ENCODE measurements around the gene OXER1.

The OXER1 gene

DNA sequence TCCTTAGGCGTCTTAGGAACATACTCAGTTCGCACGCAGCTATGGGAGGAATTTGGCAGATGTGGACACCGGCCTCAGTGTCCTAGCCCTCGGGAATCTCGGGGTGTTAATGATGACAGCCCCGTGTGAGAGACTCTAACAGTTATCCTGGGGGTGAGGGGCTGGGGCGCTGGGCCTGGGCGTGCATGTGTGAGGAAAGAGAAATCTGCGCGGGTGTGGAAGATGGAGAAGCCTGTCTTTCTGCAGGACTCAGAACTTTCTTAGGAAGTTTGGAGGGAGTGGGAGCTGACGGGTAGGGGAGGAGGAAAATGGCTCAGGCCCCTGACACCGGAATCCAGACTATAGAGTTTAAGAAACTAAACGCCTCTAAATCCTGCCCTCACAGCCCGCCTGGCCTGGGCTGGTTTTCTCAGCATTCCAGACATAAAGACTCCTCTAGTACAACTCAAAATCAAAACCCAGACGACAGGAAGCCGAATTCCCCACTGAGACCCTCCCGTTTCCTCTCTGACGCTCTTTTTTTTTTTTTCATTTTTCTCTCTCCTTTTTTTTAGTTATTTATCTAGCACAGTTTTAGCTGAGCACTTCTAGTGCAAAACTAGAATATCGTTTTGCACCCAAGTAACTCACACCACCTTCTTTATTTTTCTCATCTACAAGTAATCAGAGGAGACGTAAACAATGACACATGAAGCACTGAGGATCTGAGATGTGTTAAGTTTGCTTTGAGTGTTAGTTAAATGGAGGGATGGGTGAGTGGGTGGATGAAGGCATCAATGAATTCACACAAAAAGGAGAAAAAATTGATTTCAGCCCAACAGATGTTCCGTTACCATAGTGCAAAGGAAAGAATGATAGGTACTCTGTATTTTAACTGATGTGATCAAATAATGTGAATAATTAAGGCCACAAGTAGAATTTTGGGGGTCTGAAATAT lies 29.7 kb upstream of the OXER1 start:
- no peak for DNase-seq

DNA sequence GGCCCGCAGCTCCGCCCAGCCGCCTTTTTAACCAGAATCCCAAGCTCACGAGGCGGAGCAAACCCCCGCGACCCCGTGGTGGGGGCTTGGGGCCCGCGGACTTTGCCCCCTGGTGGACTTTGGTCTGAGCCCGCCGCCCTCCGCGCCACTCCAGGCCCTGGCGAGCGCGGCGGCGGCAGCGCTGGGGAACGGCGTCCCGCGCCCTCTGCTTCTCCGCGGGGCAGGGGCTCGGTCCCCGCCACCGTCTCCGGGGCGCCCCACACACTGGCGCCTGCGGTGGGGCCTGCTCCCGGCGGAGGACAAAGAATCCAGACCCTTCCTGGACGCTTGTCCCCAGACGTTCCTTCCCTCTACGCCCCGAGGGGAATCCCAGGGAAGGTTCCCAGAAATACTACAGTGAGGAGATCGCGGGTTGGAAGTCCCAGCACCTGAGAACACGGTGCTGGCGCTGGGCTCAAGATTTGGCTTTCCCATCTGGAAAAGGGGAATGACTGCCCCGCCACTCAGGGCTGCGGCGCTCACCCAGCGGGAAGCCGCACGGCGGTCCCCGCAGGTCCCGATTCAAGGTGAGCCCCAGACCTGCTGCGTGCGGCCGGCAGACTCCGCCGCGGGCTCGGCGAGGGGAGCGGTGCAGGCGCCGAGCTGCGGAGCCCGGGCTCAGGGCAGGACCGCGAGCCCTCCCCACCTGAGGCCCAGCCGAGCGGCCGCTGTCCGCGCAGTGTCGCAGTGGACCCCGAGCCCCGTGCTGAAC lies 28.8 kb upstream of the OXER1 start, which contains the start of gene HAAO:
Gene HAAO, minus strand, starts transcription at position 1 of the 751 bp plus-strand sequence. CDS start 47 bp downstream, outside the sequence.
- no peak for DNase-seq

DNA sequence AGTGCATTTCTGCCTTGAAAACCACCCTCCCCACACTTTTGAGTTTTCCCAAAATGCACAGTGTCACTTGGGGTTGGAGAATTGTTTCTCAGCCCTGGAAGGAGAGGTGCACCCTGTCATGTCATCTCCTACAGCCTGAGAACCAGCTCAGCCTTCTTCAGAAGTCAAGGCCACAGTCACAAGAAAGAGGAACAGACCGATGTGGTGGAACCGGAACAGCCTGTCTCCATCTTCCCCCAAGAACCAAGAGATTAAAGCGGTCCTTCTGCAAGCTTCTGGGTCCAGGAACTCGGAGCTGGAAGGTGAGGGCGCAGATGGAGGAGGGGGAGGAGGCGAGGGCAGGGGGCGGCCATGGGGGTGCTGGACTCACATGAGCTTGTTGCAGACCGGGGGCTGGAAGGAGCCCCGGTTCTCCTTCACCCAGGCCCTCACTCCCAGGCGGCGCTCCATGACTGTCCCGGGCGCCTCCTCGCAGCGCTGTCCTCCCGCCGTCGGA lies 28.2 kb upstream of the OXER1 start:
- DNase-seq = peak; percentile 4

DNA sequence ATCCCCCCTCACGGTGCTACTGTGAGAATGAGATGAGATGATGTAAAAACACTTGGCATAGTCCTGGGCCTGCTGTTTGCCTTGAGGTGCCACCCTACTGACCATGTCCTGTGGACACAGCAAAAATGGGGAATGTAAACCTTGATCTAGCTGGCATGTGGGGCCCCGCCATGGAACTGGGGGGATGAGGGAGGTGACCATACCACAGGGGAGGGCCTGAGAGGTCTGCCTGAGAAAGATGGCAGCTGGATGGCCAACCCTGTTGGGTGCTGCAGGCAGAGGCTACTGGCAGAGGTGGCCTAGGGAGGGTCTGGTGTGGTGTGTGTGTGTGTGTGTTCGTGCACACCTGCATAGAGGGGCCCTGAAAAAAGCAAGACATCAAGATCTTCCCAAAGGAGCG lies 27.7 kb upstream of the OXER1 start:
- DNase-seq = no peak

DNA sequence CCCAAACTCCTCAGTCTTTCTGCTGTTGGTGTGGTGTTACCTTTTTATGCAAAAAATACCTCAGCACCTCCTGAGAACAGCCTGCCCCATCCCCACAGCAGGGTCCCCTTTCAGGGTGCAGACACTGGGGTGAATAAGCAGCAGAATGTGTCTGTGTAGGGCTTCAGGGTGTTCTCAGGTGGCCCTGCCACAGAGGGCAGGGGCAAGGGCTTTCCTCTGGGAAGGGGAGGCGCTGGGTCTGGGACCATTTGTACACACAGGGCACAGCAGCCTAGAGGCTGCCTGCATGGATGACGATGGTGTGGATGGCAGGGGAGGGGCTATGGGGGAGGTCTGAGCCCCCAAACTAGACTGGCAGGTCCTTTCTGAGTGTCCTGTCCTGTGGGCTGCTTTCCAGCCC lies 25.8 kb upstream of the OXER1 start:
- DNase-seq = no peak

DNA sequence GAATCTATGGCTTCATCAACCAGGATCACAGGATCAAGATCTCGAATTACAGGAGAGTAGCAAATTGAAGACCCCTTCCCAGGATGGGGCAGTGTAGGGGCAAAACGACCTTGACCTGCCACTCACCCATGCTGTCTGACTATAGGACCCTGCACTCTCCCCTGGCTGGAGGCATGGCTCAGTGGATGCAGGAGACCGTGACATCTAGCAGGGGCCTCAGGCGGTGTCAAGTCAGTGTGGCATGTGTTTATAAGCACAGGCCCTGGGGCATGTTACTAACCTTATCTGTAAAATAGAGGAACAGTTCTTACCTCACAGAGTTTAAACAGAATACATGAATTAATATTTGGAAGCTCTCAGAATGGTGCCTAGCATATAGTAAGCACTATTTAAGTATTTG lies 24.9 kb upstream of the OXER1 start:
- DNase-seq = no peak

DNA sequence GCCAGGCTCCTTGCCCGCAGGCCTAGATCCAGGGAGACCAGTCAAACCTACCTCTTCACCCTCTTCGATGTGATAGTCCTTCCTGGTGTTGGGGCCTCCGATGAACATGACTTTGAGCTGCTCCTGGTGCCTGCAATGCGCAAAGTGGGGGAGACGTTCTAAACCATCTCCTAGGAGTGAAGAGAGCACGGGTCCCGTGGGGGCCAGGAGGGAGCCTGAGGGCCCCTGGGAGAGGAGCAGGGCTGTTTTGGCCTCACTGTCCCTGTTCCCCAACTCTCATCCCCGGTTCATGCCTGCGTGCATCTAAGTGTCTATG lies 24.5 kb upstream of the OXER1 start:
- DNase-seq = no peak

DNA sequence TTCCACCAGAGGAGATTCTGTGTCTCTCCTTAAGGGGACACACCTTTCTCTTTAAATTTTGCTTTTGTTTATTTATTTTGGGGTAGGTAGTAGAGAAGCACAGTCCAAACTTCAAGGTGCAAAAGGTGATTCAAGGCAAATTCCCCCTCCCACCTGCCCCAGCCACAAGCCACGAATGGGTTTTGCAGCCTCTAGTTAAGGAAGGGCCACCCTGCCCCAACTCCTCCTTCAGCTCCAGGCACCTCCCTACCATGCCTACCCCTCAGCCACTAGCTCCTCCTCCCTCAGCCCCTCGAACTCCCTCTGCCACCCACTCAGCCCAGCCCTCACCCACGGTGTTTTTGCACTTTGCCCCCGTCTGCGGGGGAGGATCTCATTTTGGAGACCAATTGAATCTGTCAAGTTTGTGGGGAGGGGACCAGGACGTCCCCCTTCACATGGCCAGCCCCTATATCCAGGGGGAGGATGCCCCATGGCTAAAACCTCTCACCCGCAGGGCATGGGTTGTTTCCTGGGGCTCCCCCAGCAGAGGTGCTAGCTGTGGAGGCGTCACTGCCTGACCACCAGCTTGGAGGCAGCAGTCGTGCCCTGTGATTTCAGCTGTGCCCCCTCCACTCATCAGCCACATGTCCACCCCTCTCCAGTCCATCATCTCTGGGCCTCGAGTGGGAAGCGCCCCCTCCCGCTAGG lies 24.0 kb upstream of the OXER1 start:
- no peak for DNase-seq

DNA sequence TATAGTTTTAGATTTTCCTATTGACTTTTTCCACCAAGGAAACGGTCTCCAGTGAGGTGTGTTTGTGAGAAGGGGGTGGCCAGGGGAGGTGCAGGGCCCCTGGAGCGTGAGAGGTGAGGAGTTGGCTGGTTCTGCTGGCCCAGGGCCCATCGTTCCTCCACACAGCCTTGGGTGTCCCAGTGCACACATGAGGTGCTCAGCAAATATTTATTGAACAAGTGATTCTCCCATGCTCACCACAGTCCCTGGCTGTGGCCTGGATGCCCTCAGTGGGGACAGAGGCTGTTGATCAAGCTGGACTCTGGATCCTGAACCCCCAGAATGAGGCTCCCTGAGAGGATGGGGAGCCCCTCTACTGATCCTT lies 23.5 kb upstream of the OXER1 start:
- no peak for DNase-seq

DNA sequence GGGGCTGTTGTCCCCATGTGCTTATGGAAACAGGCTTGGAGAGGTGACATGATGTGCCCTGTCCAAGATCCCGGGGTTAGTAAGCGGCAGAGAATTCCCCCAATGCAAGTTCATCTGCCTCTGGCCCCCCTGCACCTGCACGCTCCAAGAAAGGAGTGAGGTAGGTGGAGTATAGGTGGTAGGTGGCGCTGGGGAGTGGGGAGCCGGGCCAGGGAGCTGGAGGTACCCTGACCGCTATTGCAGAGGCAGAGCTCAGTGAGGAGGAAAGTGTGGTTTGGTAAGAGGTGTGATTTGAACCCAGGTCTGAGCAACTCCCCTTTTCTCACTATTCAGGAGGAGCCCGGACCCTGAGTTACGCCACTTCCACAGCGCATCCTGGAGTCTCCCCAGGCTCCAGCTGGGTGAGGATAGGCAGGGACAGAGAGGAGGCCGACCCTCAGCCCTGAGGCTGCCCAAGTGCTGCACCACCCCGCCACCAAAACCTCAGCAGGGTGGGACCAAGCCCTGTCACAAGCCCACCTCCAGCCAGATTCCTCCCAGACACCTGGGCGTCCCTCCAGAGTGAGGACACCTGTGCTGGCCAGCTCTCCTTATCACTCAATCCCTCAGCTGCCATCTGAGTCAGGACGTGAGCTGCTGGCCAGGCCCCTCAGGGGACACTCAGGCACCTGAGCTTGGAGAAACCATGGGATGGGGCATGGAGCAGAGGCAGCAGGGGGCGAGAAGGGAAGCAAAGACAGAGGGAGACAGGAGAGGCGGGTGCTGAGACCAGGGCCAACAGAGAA lies 22.8 kb upstream of the OXER1 start:
- DNase-seq = no peak

DNA sequence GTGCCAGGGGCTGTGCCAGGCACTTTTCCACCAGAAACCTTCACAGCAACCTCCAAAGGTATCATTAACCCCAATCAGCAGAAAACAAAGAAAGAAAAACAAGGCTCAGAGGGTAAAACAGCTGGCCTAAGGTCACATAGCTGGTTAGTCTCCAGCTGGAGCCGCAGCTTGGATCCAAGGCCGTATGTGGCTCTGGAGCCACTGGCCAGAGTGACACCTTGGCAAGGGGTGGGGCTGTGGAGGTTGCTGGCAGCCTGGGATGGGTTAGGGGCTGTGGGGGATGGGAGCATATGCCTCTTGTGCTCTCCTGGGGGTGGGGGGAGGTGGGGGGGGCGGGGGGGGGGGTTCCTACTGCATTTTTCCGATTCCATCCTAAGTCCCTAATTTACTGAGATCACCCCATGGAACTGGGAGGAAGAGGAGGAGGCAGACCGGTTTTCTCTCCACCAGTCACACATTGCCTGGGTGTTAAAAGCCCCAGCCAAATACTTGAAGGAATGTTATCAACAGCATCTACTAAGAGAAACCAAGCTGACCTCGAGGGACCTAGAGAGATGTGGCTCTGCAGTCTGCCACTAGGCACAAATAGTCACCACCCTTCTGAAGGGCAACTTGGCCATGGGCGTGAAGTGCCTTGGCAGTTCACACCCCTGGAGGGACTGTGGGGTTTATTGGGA lies 20.4 kb upstream of the OXER1 start:
- no peak for DNase-seq

DNA sequence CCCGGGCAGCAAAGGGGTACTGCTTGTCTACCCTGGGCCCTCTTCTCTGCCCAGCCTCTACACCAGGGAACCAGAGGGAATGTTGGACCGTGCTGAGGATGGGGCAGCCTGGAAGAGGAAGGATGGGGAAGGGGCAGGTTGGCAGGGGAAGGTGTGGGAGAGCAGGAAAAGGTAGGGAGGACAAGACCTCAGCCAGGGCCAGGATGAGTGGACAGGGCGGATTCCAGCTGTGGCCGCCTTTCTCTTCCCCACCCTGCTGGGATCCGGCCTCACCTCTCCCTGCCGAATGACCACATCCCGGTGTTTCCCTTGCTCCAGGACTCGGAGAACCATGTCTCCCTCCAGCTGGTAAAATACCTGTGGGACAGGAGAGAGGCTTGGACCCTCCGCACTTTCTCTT lies 19.6 kb upstream of the OXER1 start:
- DNase-seq = no peak

DNA sequence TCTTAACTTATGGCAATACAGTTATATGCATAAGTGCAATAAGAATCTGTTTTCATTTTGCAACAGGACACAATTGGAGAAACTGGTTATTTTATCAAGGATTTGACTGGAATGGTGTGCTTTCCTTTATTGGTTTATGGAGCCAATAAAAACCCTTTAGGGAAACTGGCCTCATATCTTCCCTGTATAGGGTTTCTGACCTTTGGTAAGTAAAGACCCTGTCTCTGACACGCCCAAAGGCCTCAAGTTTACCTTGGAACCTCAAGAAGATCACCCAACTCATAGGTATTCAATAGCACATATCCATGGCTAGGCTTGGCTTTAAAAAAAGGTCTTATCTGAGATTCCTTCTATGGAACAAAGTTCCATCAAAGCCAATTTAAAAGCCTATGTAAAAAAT lies 17.2 kb upstream of the OXER1 start:
- no peak for DNase-seq

DNA sequence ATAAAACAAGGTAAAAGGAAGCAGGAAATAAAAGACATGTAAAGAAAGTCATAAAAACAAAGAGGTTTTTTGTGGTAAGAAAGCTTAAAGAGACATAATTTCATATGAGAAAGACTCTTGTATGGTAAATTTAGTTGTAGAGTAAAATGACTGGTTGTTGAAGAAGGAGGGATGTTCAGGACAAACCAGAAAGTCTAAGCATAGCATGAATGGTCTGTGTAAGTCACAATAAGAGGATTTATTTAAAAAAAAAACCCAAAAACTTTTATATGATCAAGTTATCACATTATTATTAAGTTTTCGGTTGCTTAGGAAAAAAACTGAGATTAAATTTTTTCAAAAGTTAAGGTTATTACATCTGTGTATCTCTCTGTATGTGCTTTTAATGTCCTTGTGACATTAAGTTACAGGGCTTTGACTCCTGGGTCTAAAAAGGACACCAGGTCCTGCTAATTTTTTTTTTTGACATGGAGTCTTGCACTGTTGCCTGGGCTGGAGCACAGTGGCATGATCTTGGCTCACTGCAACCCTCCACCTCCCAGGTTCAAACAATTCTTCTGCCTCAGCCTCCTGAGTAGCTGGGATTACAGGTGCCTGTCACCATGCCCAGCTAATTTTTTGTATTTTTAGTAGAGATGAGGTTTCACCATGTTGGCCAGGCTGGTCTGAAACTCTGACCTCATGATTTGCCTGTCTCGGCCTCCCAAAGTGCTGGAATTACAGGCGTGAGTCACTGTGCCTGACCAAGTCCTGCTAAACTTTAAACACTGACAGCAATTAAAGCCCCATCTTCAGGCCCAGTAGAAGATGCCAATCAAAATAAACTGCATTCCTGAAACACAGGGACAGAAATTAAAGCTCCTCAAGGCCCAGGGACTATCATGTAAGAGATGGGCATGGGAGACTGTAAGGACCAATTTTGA lies 14.2 kb upstream of the OXER1 start:
- no peak for DNase-seq

DNA sequence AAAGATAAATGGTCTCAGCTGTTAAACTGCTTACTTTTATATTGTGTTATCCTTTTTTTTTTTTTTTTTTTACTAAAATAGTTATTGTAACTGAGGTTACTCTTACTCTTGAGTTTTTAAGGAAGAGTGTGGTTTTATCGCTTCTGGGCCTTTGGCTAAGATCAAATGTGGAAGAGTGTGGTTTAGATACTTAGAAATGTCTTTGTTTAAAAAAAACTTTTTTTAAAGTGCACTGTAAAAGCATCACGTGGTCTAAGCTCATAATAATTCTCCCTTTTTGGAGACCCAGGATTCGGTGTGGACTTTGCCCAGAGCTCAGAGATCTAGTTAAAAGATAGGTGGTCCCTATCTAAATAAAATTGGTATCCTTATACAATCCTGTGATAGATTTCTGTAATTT lies 11.9 kb upstream of the OXER1 start:
- no peak for DNase-seq

DNA sequence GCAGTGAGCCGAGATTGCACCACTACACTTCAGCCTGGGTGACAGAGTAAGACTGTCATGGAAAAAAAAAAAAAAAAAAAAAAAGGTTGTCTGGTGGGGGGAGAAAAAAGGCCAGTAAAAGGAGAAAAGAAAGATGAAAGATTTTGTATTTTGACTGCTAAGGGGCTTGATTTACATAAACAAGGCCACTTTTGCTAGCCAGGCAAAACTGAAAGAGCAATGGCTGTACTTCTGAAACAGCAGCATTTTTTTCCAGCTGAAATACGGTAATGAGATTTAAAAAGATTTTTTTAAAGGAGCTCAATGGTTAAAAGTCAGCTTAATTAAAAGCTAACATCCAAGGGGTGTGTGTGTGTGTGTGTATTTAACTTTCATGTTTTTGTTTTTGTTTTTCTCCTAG lies 11.3 kb upstream of the OXER1 start:
- no peak for DNase-seq

DNA sequence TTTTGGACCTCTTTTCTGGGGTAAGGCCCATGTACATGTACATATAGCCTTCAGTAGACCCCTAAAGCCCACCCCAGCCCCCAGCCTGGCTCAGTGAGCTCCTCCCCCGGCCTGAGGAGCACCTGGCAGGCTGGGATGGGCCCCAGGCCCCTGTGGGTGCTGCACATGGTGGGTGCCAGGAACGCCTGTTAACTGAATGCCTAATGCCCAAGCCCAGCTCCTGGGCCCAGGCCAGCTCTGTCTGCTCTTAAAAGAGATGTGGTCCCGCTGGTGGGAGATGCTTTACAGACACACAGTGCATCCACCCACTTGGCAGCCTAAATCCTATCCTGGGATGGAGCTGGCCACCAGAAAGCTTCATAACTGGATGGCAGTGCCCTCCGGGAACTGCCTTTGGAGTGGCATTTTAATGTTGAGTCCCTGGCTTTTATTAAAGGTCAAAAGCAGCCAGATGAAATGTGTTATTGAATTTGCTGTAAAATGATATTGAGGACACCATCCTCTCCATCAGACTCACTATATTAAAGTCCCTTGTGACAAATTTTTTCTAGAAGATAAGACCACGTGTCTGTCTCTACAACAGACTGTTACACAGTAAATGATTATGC lies 7.7 kb upstream of the OXER1 start:
- no peak for DNase-seq

DNA sequence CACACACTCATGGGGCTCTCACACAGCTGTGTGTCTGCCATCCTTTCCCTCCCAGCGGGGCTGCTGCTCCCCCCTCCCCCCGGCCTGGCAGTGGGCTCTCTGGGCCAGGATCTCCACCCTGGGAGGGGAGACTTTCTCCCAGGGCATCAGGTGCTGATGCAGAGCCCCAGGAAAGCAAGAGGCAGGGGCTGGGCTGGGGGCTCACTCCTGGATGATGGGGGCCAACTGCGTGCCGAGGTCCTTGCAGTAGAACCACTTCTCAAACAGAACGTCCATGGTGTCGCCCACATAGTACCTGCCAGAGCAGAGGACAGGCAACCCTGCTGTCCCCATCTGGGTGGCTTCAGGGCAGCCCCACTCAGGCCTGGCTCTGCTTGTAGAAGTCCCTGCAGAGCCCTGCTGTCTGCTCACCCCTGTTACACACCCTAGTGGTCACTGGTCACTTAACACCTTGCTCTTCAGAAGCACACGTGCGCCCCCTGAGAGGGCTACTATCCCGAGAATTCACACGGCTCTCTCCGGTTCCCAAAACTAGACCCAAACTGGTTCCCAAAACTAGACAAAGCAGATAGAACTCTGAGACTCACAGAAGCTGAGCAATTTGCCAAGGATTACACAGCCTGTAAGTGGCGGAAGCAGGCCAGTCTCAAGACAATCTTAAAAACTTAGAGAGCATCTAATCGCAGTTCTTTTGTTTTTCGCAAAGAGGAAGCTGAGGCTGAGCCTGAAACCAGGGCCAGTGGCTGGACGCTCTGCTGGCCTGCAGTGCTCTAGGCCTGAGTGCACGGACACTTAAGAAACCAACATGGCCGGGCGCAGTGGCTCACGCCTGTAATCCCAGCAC lies 6.6 kb upstream of the OXER1 start:
- peak; percentile 7 for DNase-seq

DNA sequence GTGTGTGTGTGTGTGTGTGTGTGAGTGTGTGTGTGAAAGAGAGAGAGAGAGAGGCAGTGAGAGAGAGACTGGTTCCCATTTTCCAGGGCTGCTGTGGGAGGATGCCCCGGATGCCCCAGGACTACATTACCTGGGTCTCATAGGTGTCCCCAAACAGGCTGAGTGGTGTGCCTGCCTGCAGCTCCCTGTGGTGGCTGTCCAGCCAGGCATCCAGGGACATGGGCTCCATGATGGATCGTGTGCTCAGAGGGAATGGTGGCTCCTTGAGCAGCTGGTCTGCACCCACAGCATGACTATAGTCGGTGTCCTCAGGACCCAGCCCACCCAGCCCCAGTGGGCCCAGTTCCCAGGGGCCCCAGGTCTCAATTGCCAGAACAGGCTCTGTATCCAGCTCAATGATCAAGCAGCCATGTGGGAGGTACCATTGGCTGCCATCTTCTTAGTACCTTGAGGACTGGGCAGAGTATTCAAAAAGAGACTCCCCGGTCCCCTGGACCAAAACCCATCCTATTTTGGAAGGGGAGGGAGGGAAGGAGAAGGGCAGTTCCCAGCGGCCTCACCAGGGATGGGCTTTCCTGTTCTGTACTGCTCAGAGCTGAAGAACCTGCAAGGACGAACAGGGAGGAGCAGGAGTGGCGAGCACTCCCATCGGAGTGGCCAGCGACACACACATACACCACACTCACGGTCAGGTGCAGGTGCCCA lies 5.8 kb upstream of the OXER1 start:
- DNase-seq = no peak
